IMR-90 (cell line): ENCODE measurements around the gene HERPUD1. TPM values are rescaled to one million over a fixed set of nuclear protein-coding genes. Genes with fewer than 3 reads are reported as not detected.

Experiments used
- ATAC-seq: fragments of 200-7000 bp; cut with Tn5 transposase; 2 replicates; pipeline ENCODE4 v1.9.1; 2020; ENCODE audit warnings: low read depth, mild to moderate bottlenecking, moderate library complexity
- BruUV-seq: library from RNA; stranded (reverse); fragments of 400-500 nt; replicated peaks from 2 replicates; lab custom pipeline; 2021; lab: Mats Ljungman, UMichigan
- CTCF ChIA-PET: fragments of 300-600 bp; formaldehyde crosslinking; extraction: SDS; loops from one replicate; lab custom pipeline; 2021; ENCODE audit warnings: antibody characterized with exemption; lab: Yijun Ruan, JAX
- POLR2A ChIA-PET: fragments of 300-600 bp; sonication (Branson Sonifier 250); formaldehyde crosslinking; loops from one replicate; lab custom pipeline; 2022; ENCODE audit warnings: antibody characterized with exemption; ENCODE audit not compliant: unreplicated experiment; lab: Charles Lee
- DNase-seq: peaks from one replicate; pipeline ENCODE4 v3.0.0; 2013
- H2AFZ ChIP-seq: replicated peaks from 2 replicates; pipeline ENCODE3; 2013; ENCODE audit warnings: low read length, mild to moderate bottlenecking; ENCODE audit not compliant: poor library complexity
- H2AK5ac ChIP-seq: 2 replicates; pipeline ENCODE4 v1.6.1; 2013; ENCODE audit warnings: low read depth, low read length, inconsistent platforms
- H2AK9ac ChIP-seq: replicated peaks from 2 replicates; pipeline ENCODE3; 2013; ENCODE audit warnings: mild to moderate bottlenecking, low read depth, low read length, moderate library complexity; ENCODE audit not compliant: poor library complexity
- H2BK120ac ChIP-seq: 2 replicates; pipeline ENCODE4 v1.6.1; 2013; ENCODE audit warnings: low read depth, low read length, inconsistent platforms
- H2BK15ac ChIP-seq: 3 replicates; pipeline ENCODE4 v1.6.1; 2013; ENCODE audit warnings: low read depth, low read length, inconsistent platforms
- H2BK20ac ChIP-seq: 2 replicates; pipeline ENCODE4 v1.6.1; 2013; ENCODE audit warnings: low read depth, mild to moderate bottlenecking, inconsistent platforms, low read length, moderate library complexity
- H2BK5ac ChIP-seq: 2 replicates; pipeline ENCODE4 v1.6.1; 2013; ENCODE audit warnings: mild to moderate bottlenecking, low read depth, low read length, inconsistent platforms; ENCODE audit not compliant: poor library complexity, severe bottlenecking
- H3K14ac ChIP-seq: replicated peaks from 2 replicates; pipeline ENCODE4 v1.6.1; 2013; ENCODE audit warnings: low read depth, low read length, inconsistent platforms
- H3K18ac ChIP-seq: 2 replicates; pipeline ENCODE4 v1.6.1; 2013; ENCODE audit warnings: low read depth, low read length, control low read depth
- H3K23ac ChIP-seq: 2 replicates; pipeline ENCODE4 v1.6.1; 2013; ENCODE audit warnings: low read depth, low read length, inconsistent platforms
- H3K27ac ChIP-seq: 2 replicates; pipeline ENCODE4 v1.5.1; 2013; ENCODE audit warnings: mild to moderate bottlenecking, control low read depth, low read length; ENCODE audit not compliant: insufficient read depth
- H3K27me3 ChIP-seq: 2 replicates; pipeline ENCODE4 v1.6.1; 2013; ENCODE audit warnings: low read length; ENCODE audit not compliant: control insufficient read depth, insufficient read depth
- H3K36me3 ChIP-seq: 2 replicates; pipeline ENCODE4 v1.6.1; 2013; ENCODE audit warnings: low read length, mixed read lengths; ENCODE audit not compliant: control insufficient read depth, insufficient read depth
- H3K4ac ChIP-seq: 2 replicates; pipeline ENCODE4 v1.6.1; 2013; ENCODE audit warnings: low read depth, low read length, inconsistent platforms
- H3K4me1 ChIP-seq: 2 replicates; pipeline ENCODE4 v1.6.1; 2013; ENCODE audit warnings: low read length, mixed read lengths; ENCODE audit not compliant: control insufficient read depth, insufficient read depth
- H3K4me2 ChIP-seq: 2 replicates; pipeline ENCODE4 v1.6.1; 2013; ENCODE audit warnings: low read depth, mild to moderate bottlenecking, control low read depth, low read length, moderate library complexity
- H3K4me3 ChIP-seq: 2 replicates; pipeline ENCODE4 v1.5.1; 2013; ENCODE audit warnings: low read depth, mild to moderate bottlenecking, control low read depth, low read length, moderate library complexity; ENCODE audit not compliant: insufficient read depth
- H3K56ac ChIP-seq: 2 replicates; pipeline ENCODE4 v1.6.1; 2013; ENCODE audit warnings: low read length, inconsistent platforms; ENCODE audit not compliant: insufficient read depth; ENCODE audit errors: extremely low read depth
- H3K79me1 ChIP-seq, 2 experiments: 2 replicates each; pipeline ENCODE4 v1.6.1; 2013; ENCODE audit warnings: low read length in 2 of 2, inconsistent platforms in 1 of 2, low read depth in 1 of 2
- H3K9ac ChIP-seq: 2 replicates; pipeline ENCODE4 v1.6.1; 2013; ENCODE audit warnings: low read depth, low read length, control low read depth
- H3K9me1 ChIP-seq: 2 replicates; pipeline ENCODE4 v1.6.1; 2013; ENCODE audit warnings: low read length, inconsistent platforms; ENCODE audit not compliant: insufficient read depth
- H3K9me3 ChIP-seq: 2 replicates; pipeline ENCODE4 v1.6.1; 2013; ENCODE audit warnings: low read length; ENCODE audit not compliant: control insufficient read depth, insufficient read depth
- H4K20me1 ChIP-seq: 2 replicates; pipeline ENCODE4 v1.6.1; 2013; ENCODE audit warnings: low read length, inconsistent platforms; ENCODE audit not compliant: insufficient read depth
- H4K5ac ChIP-seq: 2 replicates; pipeline ENCODE4 v1.6.1; 2013; ENCODE audit warnings: mild to moderate bottlenecking, low read depth, low read length, control low read depth
- H4K8ac ChIP-seq, 2 experiments: 2 replicates each; pipeline ENCODE4 v1.6.1; 2013; ENCODE audit warnings: low read depth in 2 of 2, low read length in 2 of 2, control low read depth in 1 of 2, inconsistent platforms in 1 of 2
- H4K91ac ChIP-seq: 2 replicates; pipeline ENCODE4 v1.6.1; 2013; ENCODE audit warnings: low read depth, low read length, inconsistent platforms; ENCODE audit not compliant: insufficient read depth
- CEBPB ChIP-seq: IDR thresholded peaks from 2 replicates; pipeline ENCODE4 v1.6.1; 2012; ENCODE audit warnings: low read depth, low read length, improper control_type of control experiment
- CHD1 ChIP-seq: IDR thresholded peaks from 2 replicates; pipeline ENCODE4 v1.6.1; 2012; ENCODE audit warnings: low read depth, low read length, improper control_type of control experiment
- FOS ChIP-seq: fragments of 150-350 bp; IDR thresholded peaks from 2 replicates; pipeline ENCODE4 v1.6.1; 2016; ENCODE audit warnings: low read depth, low read length
- SMC3 ChIP-seq: fragments of 150-350 bp; IDR thresholded peaks from 2 replicates; pipeline ENCODE4 v1.6.1; 2016; ENCODE audit warnings: low read depth, mild to moderate bottlenecking, antibody characterized with exemption, low read length, moderate library complexity
- WGBS, 2 experiments: methylation state at CpG; one replicate each; pipeline versions ENCODE4 v1.1.5 to v1.1.7; 2013; ENCODE audit warnings: missing lambda C conversion rate in 2 of 2; ENCODE audit not compliant: insufficient read length in 1 of 2; ENCODE audit errors: extremely low coverage in 2 of 2; 5-methylcytosine and 5-hydroxymethylcytosine counted together
- dilution Hi-C: fragments of 300-500 bp; cut with HindIII; formaldehyde crosslinking; loops from one replicate; pipeline ENCODE4 v1.14.3; 2018; ENCODE audit warnings: low sequenced_read_pairs; ENCODE audit not compliant: unreplicated experiment
- in situ Hi-C: fragments of 300-500 bp; cut with MboI; formaldehyde crosslinking; loops from 3 replicates; pipeline ENCODE4 v1.14.3; 2019; ENCODE audit warnings: low sequenced_read_pairs, inconsistent platforms, mixed read lengths
- intact Hi-C: fragments of 100-400 bp; cut with micrococcal nuclease; formaldehyde crosslinking; loops from 2 replicates; pipeline ENCODE4 v1.10.0; 2022
- polyA plus RNA-seq, 3 experiments: library from polyadenylated mRNA; depleted of rRNA; stranded (reverse); fragments of >200 nt; gene quantifications; 2 replicates each; pipeline ENCODE4 v1.2.3, GENCODE V29; 2012; ENCODE audit warnings: low replicate concordance in 1 of 3
- total RNA-seq: library from RNA; depleted of rRNA; stranded (reverse); fragments of >200 nt; gene quantifications from 2 replicates; pipeline ENCODE4 v1.2.3, GENCODE V29; 2012
- TF ChIP-seq, protein P1 (sequence below): fragments of 150-350 bp; IDR thresholded peaks from 2 replicates; pipeline ENCODE4 v1.6.1; 2016; ENCODE audit warnings: low read depth, mild to moderate bottlenecking, low read length, moderate library complexity, borderline replicate concordance

HERPUD1 gene
- total and polyA plus RNA-seq, 2 of the 4 experiments (the other 2 are of a cell fraction): 130 to 148 TPM

DNA sequence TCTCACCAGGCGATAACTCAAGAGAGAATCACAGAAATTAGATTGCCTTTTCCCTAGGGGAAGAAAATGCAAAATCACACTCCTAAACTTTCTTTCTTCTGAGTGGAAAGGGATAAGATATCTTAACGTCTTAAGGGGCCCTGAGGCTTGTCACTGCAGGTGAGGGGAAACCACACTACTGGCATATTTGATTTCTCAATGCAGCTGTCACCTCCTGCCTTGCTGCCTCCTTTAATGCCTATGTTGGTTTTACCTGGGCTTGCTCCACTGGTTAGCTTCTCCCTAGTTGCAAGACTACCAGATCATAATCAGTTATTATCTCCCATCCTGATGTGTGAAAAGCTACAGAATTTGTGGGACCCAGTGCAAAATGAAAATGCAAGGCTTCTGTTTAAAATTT lies 4.5 kb upstream of the HERPUD1 start:
- intact Hi-C loops (no loop called here), dilution Hi-C loops (no loop called here), in situ Hi-C loops (no loop called here)
- peaks cover 3 to 11% of the 10 kb centered on the region in 2 experiments; a peak in 3 of 4 replicates for H3K79me1 ChIP-seq
- WGBS, 2 experiments: no CpG with 5 or more reads among the region's 2 CpGs
- peaks cover 4% of the 10 kb centered on the region for H3K9me1 ChIP-seq
- no peak overlapping the region for H3K14ac ChIP-seq
- no peak overlapping the region for H4K8ac ChIP-seq
- no peaks in the 10 kb centered on the region; the same call in 1 of the 2 replicates for H3K36me3 ChIP-seq
- 0 out of 2 replicates have a peak, but pooled peaks cover under 1% of the 10 kb centered on the region for H3K27me3 ChIP-seq
- peaks cover 8% of the 10 kb centered on the region for H3K4me1 ChIP-seq
- no peak overlapping the region for H3K27ac ChIP-seq
- H4K91ac ChIP-seq: no peak overlapping the region
- ATAC-seq (no peak), DNase-seq (no peak)
- CTCF ChIA-PET: no interaction called here
- H2BK20ac ChIP-seq: no peak overlapping the region
- no peak overlapping the region for H3K4me2 ChIP-seq
- H3K4me3 ChIP-seq: no peak overlapping the region
- H4K20me1 ChIP-seq: peaks cover 2% of the 10 kb centered on the region
- no peak overlapping the region for H2BK120ac ChIP-seq
- no peak overlapping the region for H2BK15ac ChIP-seq
- no peak overlapping the region for H3K56ac ChIP-seq
- H3K9ac ChIP-seq: no peak overlapping the region
- no peak overlapping the region for H4K5ac ChIP-seq
- no TSS peak for BruUV-seq
- no peak overlapping the region for H3K23ac ChIP-seq
- H2AK9ac ChIP-seq: no peak overlapping the region
- H3K9me3 ChIP-seq: no peaks in the 10 kb centered on the region
- H3K4ac ChIP-seq: no peak overlapping the region
- TF ChIP-seq CEBPB: no peak
- no peak for TF ChIP-seq FOS
- TF ChIP-seq, protein P1, sequence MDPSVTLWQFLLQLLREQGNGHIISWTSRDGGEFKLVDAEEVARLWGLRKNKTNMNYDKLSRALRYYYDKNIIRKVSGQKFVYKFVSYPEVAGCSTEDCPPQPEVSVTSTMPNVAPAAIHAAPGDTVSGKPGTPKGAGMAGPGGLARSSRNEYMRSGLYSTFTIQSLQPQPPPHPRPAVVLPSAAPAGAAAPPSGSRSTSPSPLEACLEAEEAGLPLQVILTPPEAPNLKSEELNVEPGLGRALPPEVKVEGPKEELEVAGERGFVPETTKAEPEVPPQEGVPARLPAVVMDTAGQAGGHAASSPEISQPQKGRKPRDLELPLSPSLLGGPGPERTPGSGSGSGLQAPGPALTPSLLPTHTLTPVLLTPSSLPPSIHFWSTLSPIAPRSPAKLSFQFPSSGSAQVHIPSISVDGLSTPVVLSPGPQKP: no peak
- TF ChIP-seq SMC3: no peak
- no peak for TF ChIP-seq CHD1
- H3K18ac ChIP-seq: no peak overlapping the region
- H2AFZ ChIP-seq: no peak overlapping the region
- POLR2A ChIA-PET: no interaction called here
- H2BK5ac ChIP-seq: no peak overlapping the region
- H2AK5ac ChIP-seq: no peak overlapping the region
